ENCODE measurements around the gene TBC1D2.

- TF ChIP-seq CTCF (conservative IDR thresholded peaks at IDR 0.05; ENCODE audit: low read depth, low read length) = no peak
- no peak for TF ChIP-seq POLR2A (IDR thresholded peaks at IDR 0.05; ENCODE audit: low read depth, low read length)
- TF ChIP-seq NFE2L2 (IDR thresholded peaks at IDR 0.05; ENCODE audit: low read depth, low read length) = no peak
- no peak for TF ChIP-seq CHD1 (IDR thresholded peaks at IDR 0.05; ENCODE audit: low read depth, low read length)
Observed at GRCh38 chr9:98152526-98152925, 102.9 kb downstream of the TBC1D2 start.

Measured in IMR-90 (cell line).